Urothelium cell line (cell line): Measurements from ENCODE around the gene REXO4.

Experiments used
- DNase-seq: peaks from one replicate; pipeline ENCODE4 v3.0.0; 2011; ENCODE audit warnings: low spot score, mixed read lengths
- FAIRE-seq: peaks from 2 replicates; lab custom pipeline; 2011; peaks lifted over from hg19 to GRCh38; lab: Jason Lieb, UNC

REXO4 gene

GRCh38 chr9:133370685-133371084, 47.1 kb downstream of the REXO4 start:
- no peak for DNase-seq
- no peak for FAIRE-seq

DNA sequence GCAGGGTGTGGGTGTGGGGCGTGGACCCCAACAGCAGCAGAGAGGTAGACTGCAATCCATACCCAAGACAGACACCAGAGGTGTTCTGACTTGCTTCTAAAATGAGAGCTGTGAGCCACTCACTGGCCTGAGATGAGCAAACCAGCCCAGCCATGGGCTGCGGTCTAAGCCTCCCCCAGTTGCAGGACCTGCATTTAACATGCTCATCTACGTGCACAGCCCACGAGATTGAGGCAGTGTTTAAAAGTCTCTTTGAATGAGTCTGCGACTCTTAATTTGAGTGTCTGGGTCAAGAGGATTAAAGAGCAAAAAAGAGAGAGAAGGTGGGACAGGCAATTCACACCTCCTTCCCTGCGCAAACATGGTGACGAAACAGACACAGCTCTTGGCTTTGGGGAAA, 47.9 kb downstream of the REXO4 start:
- DNase-seq (no peak), FAIRE-seq (no peak)

- DNase-seq (no peak), FAIRE-seq (no peak)
Observed at GRCh38 chr9:133369422-133369821, 48.4 kb downstream of the REXO4 start.

GRCh38 chr9:133368249-133368881, 49.4 kb downstream of the REXO4 start:
- DNase-seq: no peak
- no peak for FAIRE-seq

DNA sequence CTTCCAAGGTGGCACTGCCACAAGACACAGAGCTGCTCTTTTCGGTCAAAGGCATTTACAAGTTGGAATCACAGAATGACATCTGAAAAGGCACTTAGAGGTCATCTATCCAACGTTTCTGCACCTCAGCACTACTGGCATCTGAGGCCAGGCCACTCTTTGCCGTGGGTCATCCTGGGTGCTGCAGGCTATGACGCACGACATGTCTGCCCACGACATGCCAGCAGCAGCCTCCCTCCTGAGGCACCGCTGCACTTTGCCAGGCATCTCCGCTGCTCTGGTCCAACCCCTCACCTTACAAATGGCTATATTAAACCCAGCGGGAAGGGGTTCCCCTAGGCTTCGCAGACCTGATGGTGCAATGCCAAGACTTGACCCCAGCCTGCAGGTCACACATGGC, 50.0 kb downstream of the REXO4 start:
- no peak for FAIRE-seq
- DNase-seq: no peak

GRCh38 chr9:133367221-133367620, 50.6 kb downstream of the REXO4 start:
- FAIRE-seq: no peak
- no peak for DNase-seq

DNA sequence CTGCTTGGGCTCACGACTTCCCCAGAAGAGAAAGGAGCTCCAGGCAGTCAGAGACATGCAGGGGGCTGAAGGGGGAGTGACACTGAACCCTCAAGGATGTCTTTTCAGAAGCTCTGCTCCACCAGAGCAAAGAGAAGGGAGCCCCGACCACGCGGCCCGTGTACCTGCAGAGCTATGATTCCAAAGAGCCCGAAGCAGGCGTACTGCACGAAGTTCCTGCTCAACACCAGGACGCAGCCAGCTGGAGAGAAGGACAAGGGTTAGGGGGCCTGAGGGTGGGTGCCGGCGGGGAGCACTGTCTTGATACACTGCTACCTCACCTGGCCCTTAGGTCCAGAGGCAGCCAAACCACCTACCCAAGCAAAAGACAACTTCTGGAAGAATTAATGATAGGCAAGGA, 51.4 kb downstream of the REXO4 start:
- FAIRE-seq (no peak), DNase-seq (no peak)

DNA sequence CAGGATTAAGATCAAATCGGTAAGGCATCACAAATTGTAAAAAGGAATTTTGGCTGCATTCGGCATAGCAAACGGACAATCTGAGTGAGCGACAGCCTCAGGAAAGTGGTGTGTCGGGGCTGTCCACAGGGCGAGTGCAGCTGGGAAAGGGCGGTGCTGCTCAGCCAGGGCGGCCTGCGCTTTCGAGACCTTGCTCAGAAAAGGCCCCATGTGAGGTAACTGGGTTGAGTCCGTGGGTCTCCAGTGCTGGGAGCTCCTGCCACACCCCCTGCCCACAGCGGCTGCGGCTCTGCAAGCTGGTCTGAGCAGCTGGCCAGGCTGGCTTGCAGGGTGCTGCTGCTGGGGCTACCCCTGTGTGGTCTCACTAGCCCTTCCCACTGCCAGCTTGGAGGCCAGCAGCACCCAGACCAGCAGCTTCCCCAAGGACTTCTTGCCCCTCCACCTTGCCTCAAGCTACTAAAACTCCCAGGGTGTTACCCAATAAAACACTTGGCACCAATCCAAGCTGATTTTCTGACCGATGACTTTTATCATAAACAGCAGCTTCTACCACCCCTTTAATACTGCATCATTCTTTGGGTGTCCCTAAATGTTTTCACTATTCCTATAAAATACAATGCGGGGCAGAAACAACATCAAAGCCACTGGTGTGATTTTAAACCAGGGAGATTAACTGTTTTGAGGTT, 55.3 kb downstream of the REXO4 start:
- DNase-seq (no peak), FAIRE-seq (no peak)

- FAIRE-seq: no peak
- no peak for DNase-seq
Observed at GRCh38 chr9:133361507-133362092, 56.2 kb downstream of the REXO4 start.

- DNase-seq: no peak
- FAIRE-seq: no peak
Observed at GRCh38 chr9:133360400-133361393, 57.1 kb downstream of the REXO4 start.

DNA sequence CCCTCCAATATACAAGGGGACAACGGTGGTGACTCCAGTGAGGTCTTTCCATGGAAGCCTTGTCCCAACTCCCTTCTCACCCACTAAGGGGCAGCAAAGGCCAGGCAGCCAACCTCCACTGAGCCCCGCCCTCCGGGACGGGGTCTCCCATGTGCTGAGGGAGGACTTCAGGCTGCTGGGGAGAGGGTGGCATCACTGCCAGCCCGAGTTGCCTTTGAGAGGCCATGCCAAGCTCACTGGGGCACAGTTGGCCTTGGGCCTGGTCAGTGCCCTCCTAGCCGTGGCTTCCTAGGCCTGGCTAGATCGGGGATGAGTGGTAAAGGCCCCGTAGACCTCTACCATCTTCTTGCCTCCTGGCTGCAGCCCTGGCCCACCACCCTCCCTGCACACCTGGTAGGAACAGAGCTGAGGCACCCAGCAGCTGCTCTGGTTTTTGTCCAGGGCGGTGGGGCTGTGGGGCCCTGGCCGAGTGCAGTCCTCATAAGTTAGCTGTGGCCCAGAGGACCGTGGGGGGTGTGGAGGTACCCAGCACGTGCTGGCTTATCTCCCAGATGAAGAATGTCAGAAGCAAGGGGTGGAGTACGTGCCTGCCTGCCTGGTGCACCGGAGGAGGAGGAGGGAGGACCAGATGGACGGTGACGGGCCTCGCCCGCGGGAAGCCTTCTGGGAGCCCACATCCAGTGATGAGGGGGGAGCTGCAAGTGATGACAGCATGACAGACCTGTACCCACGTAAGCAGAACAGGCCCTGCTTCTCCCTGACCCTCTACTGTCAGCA, 58.2 kb downstream of the REXO4 start:
- FAIRE-seq (no peak), DNase-seq (no peak)

GRCh38 chr9:133357656-133358055, 60.2 kb downstream of the REXO4 start:
- FAIRE-seq: no peak
- no peak for DNase-seq

GRCh38 chr9:133356391-133357091, 61.3 kb downstream of the REXO4 start, which contains the start of the genes SURF1 and SURF2:
Gene SURF1, minus strand, starts transcription at chr9:133356487. Its CDS starts 34 bp downstream, at chr9:133356453.
Gene SURF2, plus strand, starts transcription at chr9:133356550. Its CDS starts 43 bp downstream, at chr9:133356593.
- FAIRE-seq: no peak
- peak; percentile 93 for DNase-seq
